ENCODE results near the gene CIRBP. TPM values are rescaled to one million over a fixed set of nuclear protein-coding genes. Genes with fewer than 3 reads are reported as not detected.
A peak's percentile ranks its signal among the peaks of the same experiment; 100 is the strongest.

The CIRBP gene
- total and polyA plus RNA-seq, 2 of the 13 experiments (the other 11 are each of a cell fraction or from before 2014, with no cell fraction given), result 133 to 140 TPM

- Histone ChIP-seq H3K4me1 (ENCODE audit: insufficient read depth, low read length) (peaks cover 64% of the 10 kb centered on the region), H3K4me3 (replicated peaks in 1 of 3; ENCODE audit: insufficient read depth in 1 of 3, low read depth in 2 of 3, low read length in 3 of 3) (peak overlapping the region in 1 of 3 experiments; percentile 50; a peak in 1 of 6 replicates), H3K27me3 (ENCODE audit: control insufficient read depth in 1 of 2, insufficient read depth in 2 of 2, low read length in 2 of 2) (no peaks in the 10 kb centered on the region; a peak in 1 of 5 replicates), H2AFZ (ENCODE audit: low read length) (no peak overlapping the region), H3K36me3 (replicated peaks in 1 of 2; ENCODE audit: control insufficient read depth in 1 of 2, insufficient read depth in 2 of 2, low read length in 2 of 2) (peaks cover 20 to 48% of the 10 kb centered on the region in 2 experiments), H3K4me2 (ENCODE audit: low read depth, low read length) (peak overlapping the region; percentile 18; the same call in 1 of the 2 replicates), H3K9me3 (ENCODE audit: low read length) (no peaks in the 10 kb centered on the region), H3K79me2 (ENCODE audit: insufficient read depth, low read length) (peaks cover 35% of the 10 kb centered on the region), H3K27ac (ENCODE audit: extremely low read length, insufficient read depth, low read length) (peak overlapping the region; percentile 94), H4K20me1 (ENCODE audit: insufficient read depth, low read length) (peaks cover 64% of the 10 kb centered on the region; the same call in 1 of the 2 replicates), H3K9ac (ENCODE audit: insufficient read depth, low read depth, low read length) (peak overlapping the region; percentile 92; the same call in 1 of the 2 replicates)
- ATAC-seq, result no peak
- WGBS (ENCODE audit: low lambda C conversion rate), result 80% methylated on average over 20 of the region's 20 CpGs
- POLR2A ChIA-PET, result interaction anchor here (2.1 to 13.7 kb wide), 3 partner anchors 10 to 11 kb away, joined by 83 to 668 read pairs (median 464); partner anchors contain the start of genes ATP5F1D and CIRBP
- BruUV-seq (replicated peaks), result no TSS peak
- DNase-seq (ENCODE audit: low spot score), result no peak
- intact Hi-C loops (cut with micrococcal nuclease; ENCODE audit: unreplicated experiment) (no loop called here), in situ Hi-C loops (cut with HindIII; ENCODE audit: extremely low pct_ligation_motif_present, low pct_unique_long_range_greater_than_20kb) (no loop called here)
- peak; percentile 63 for FAIRE-seq
- CTCF ChIA-PET (ENCODE audit: low intra/inter-chr PET ratio, low total read pairs), result no interaction called here
- TF ChIP-seq THAP7 (CRISPR knock-in tag; IDR thresholded peaks at IDR 0.05), result no peak
- TF ChIP-seq PRMT3 (CRISPR knock-in tag; IDR thresholded peaks at IDR 0.05; ENCODE audit: borderline replicate concordance, low read depth), result no peak
- TF ChIP-seq ZBTB7B (CRISPR knock-in tag; IDR thresholded peaks at IDR 0.05), result peak; percentile 51; the same call in 1 of the 2 replicates
- no peak for TF ChIP-seq STAT6 (CRISPR knock-in tag; IDR thresholded peaks at IDR 0.05; ENCODE audit: borderline replicate concordance)
- no peak for TF ChIP-seq ZBTB39 (CRISPR knock-in tag; IDR thresholded peaks at IDR 0.05)
- peak; percentile 76 for TF ChIP-seq FOSL2 (CRISPR knock-in tag; IDR thresholded peaks at IDR 0.05)
- TF ChIP-seq ZNF296 (CRISPR knock-in tag; conservative IDR thresholded peaks at IDR 0.05), result 0 out of 2 replicates have a peak, but pooled peaks have one; percentile 65
- no peak; the same call in 1 of the 2 replicates for TF ChIP-seq ZNF607 (CRISPR knock-in tag; IDR thresholded peaks at IDR 0.05; ENCODE audit: borderline replicate concordance)
- no peak for TF ChIP-seq POLR2AphosphoS2 (IDR thresholded peaks at IDR 0.05; ENCODE audit: low read depth, low read length)
- no peak for TF ChIP-seq MED13 (CRISPR knock-in tag; IDR thresholded peaks at IDR 0.05)
- no peak for TF ChIP-seq LRRFIP1 (CRISPR knock-in tag; conservative IDR thresholded peaks at IDR 0.05)
- TF ChIP-seq SIX4 (CRISPR knock-in tag; IDR thresholded peaks at IDR 0.05), result no peak
- TF ChIP-seq SMC3 (IDR thresholded peaks at IDR 0.05; ENCODE audit: low read length), result no peak
- no peak for TF ChIP-seq HMG20A (CRISPR knock-in tag; IDR thresholded peaks at IDR 0.05; ENCODE audit: borderline replicate concordance)
- 0 out of 2 replicates have a peak, but pooled peaks have one; percentile 35 for TF ChIP-seq ZNF543 (CRISPR knock-in tag; IDR thresholded peaks at IDR 0.05)
- peak; percentile 20; the same call in 1 of the 2 replicates for TF ChIP-seq ZMYM3 (CRISPR knock-in tag; IDR thresholded peaks at IDR 0.05)
Observed at GRCh38 chr19:1254530-1255185, 14.5 kb upstream of the CIRBP start.

Data from HepG2 (cell line).